Fibroblast of pulmonary artery (primary cell): ENCODE measurements around the gene DOCK9.
"Not testable (repeated sequence)": the region's sequence is repeated elsewhere in the genome, so short reads cannot be mapped to it uniquely, and the experiment has no call there.

Experiments
- DNase-seq: peaks from one replicate; pipeline ENCODE4 v3.0.0-alpha.2; 2010; ENCODE audit warnings: low read depth
- H3K4me3 ChIP-seq: replicated peaks from 2 replicates; pipeline ENCODE4 v1.5.1; 2011; ENCODE audit warnings: low read depth, mild to moderate bottlenecking, control low read depth, low read length, moderate library complexity
- CTCF ChIP-seq: IDR thresholded peaks from 2 replicates; pipeline ENCODE4 v1.5.1; 2011; ENCODE audit warnings: mild to moderate bottlenecking, control low read depth, low read length, inconsistent platforms; ENCODE audit errors: missing control alignments

The DOCK9 gene

GRCh38 chr13:98820744-98821371 lies 157.0 kb downstream of the DOCK9 start:
- no peak for TF ChIP-seq CTCF
- DNase-seq: no peak
- H3K4me3 ChIP-seq: no peak overlapping the region

GRCh38 chr13:98820300-98820699 lies 157.6 kb downstream of the DOCK9 start:
- DNase-seq: no peak
- no peak overlapping the region for H3K4me3 ChIP-seq
- TF ChIP-seq CTCF: no peak

- no peak for DNase-seq
- TF ChIP-seq CTCF: no peak
- no peak overlapping the region for H3K4me3 ChIP-seq
Measured at GRCh38 chr13:98819382-98820010, 158.4 kb downstream of the DOCK9 start.

GRCh38 chr13:98816406-98816805 lies 161.5 kb downstream of the DOCK9 start:
- H3K4me3 ChIP-seq: no peak overlapping the region
- no peak for DNase-seq
- no peak for TF ChIP-seq CTCF

- H3K4me3 ChIP-seq: no peak overlapping the region
- TF ChIP-seq CTCF: no peak
- DNase-seq: no peak
Measured at GRCh38 chr13:98813993-98814392, 163.9 kb downstream of the DOCK9 start.

- DNase-seq, H3K4me3 ChIP-seq: not testable (repeated sequence)
Measured at GRCh38 chr13:98812186-98812790, 165.6 kb downstream of the DOCK9 start.

GRCh38 chr13:98810746-98811145 lies 167.1 kb downstream of the DOCK9 start:
- TF ChIP-seq CTCF: no peak
- no peak overlapping the region for H3K4me3 ChIP-seq
- DNase-seq: no peak
